ENCODE measurements around the gene ARRDC3.

DNA sequence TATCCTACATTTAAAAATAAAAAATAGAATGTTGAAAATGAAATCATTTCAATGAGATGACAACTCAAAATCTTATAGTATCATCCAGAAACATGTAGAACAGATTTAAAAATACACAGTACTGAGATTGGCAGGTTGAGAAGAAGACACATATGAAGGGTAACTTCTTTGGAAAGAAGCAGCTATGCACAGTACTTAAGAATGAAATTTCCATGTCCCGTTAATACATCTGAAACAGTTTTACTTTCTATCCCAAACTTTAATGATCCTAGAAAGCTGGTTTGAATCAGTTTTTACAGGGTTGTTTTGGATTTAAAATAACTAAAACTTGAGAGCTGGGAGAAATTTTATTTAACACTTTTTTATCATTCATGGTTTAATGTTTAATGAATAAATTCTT is 36.0 kb upstream of the ARRDC3 start:
- TF ChIP-seq, protein P1, sequence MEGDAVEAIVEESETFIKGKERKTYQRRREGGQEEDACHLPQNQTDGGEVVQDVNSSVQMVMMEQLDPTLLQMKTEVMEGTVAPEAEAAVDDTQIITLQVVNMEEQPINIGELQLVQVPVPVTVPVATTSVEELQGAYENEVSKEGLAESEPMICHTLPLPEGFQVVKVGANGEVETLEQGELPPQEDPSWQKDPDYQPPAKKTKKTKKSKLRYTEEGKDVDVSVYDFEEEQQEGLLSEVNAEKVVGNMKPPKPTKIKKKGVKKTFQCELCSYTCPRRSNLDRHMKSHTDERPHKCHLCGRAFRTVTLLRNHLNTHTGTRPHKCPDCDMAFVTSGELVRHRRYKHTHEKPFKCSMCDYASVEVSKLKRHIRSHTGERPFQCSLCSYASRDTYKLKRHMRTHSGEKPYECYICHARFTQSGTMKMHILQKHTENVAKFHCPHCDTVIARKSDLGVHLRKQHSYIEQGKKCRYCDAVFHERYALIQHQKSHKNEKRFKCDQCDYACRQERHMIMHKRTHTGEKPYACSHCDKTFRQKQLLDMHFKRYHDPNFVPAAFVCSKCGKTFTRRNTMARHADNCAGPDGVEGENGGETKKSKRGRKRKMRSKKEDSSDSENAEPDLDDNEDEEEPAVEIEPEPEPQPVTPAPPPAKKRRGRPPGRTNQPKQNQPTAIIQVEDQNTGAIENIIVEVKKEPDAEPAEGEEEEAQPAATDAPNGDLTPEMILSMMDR (conservative IDR thresholded peaks at IDR 0.05 in 1 of 2, IDR thresholded peaks at IDR 0.05 in 1 of 2; ENCODE audit: low read depth in 1 of 2, low read length in 2 of 2) = no peak
- no peak for TF ChIP-seq EZH2 (IDR thresholded peaks at IDR 0.05; ENCODE audit: low read length, missing control alignments)

Data from fibroblast of lung (primary cell).